HG02642 (cell line): ENCODE measurements around the gene TTK.

ENCODE experiments used
- ATAC-seq: cut with Tn5 transposase; IDR thresholded peaks from one replicate; pipeline ENCODE4 v1.9.1; 2021; ENCODE audit warnings: mild to moderate bottlenecking; ENCODE audit not compliant: unreplicated experiment, poor library complexity

TTK gene

GRCh38 chr6:80004173-80005072 lies at the start of gene TTK:
TSS of gene TTK (plus strand) at chr6:80004649. CDS start at chr6:80005844, 1,195 bp downstream.
- ATAC-seq, result peak; percentile 100

GRCh38 chr6:79954849-79955248 lies 49.6 kb upstream of the TTK start:
- ATAC-seq, result no peak

GRCh38 chr6:79964607-79965081 lies 39.8 kb upstream of the TTK start:
- no peak for ATAC-seq

GRCh38 chr6:79967178-79967577 lies 37.3 kb upstream of the TTK start:
- ATAC-seq, result no peak

GRCh38 chr6:79969784-79970183 lies 34.7 kb upstream of the TTK start:
- ATAC-seq, result no peak

- no peak for ATAC-seq
Observed at GRCh38 chr6:79971193-79971592, 33.3 kb upstream of the TTK start.

- no peak for ATAC-seq
Observed at GRCh38 chr6:79981652-79982051, 22.8 kb upstream of the TTK start.

- ATAC-seq, result peak; percentile 56
Observed at GRCh38 chr6:79984261-79984660, 20.2 kb upstream of the TTK start.

- peak; percentile 22 for ATAC-seq
Observed at GRCh38 chr6:79985128-79985527, 19.3 kb upstream of the TTK start.

GRCh38 chr6:79989641-79990040 lies 14.8 kb upstream of the TTK start:
- ATAC-seq, result no peak

GRCh38 chr6:79993012-79993910 lies 11.2 kb upstream of the TTK start:
- ATAC-seq, result no peak

GRCh38 chr6:79993911-79994309 lies 10.5 kb upstream of the TTK start:
- ATAC-seq, result no peak

GRCh38 chr6:79997728-79998127 lies 6.7 kb upstream of the TTK start:
- ATAC-seq, result no peak

- ATAC-seq, result no peak
Observed at GRCh38 chr6:80001337-80001736, 3.1 kb upstream of the TTK start.

GRCh38 chr6:80003826-80004172 lies 650 bp upstream of the TTK start:
- ATAC-seq, result peak; percentile 19

GRCh38 chr6:80005406-80005805 lies 957 bp downstream of the TTK start:
- ATAC-seq, result no peak

GRCh38 chr6:80006541-80006940 lies 2.1 kb downstream of the TTK start:
- no peak for ATAC-seq

GRCh38 chr6:80009531-80009930 lies 5.1 kb downstream of the TTK start:
- ATAC-seq, result no peak

GRCh38 chr6:80010288-80010687 lies 5.8 kb downstream of the TTK start:
- ATAC-seq, result no peak

GRCh38 chr6:80015839-80016435 lies 11.5 kb downstream of the TTK start:
- ATAC-seq, result no peak
